Measurements from ENCODE around the gene COL24A1.

The COL24A1 gene

GRCh38 chr1:85681087-85681486, 475.5 kb downstream of the COL24A1 start:
- no peak for DNase-seq (ENCODE audit: low read depth)

Data from HS-5 (cell line).